ENCODE measurements around the gene ACOT4. TPM values are rescaled to one million over a fixed set of nuclear protein-coding genes. Genes with fewer than 3 reads are reported as not detected.

ACOT4 gene
- total RNA-seq, 4 donors from 2014 or later: 0.48 to 2.0 (median 1.5) TPM

DNA sequence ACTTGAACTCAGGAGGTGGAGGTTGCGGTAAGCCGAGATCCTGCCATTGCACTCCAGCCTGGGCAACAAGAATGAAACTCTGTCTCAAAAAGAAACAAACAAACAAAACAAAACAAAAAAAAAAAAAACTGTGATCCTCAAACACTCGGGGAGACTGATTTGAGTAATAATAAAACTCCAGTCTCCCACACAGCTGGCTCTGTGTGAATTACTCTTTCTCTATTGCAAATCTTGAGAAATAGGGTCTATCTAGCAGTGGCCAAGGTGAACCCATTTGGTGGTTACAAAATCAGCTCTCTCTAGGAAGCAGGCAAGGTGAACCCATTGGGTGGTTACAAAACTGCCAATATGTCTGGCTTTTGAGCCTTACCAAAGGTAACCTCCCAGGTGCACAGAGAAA, 14.6 kb downstream of the ACOT4 start:
- TF ChIP-seq POLR2A (IDR thresholded peaks at IDR 0.05): no peak
- TF ChIP-seq, protein P1, sequence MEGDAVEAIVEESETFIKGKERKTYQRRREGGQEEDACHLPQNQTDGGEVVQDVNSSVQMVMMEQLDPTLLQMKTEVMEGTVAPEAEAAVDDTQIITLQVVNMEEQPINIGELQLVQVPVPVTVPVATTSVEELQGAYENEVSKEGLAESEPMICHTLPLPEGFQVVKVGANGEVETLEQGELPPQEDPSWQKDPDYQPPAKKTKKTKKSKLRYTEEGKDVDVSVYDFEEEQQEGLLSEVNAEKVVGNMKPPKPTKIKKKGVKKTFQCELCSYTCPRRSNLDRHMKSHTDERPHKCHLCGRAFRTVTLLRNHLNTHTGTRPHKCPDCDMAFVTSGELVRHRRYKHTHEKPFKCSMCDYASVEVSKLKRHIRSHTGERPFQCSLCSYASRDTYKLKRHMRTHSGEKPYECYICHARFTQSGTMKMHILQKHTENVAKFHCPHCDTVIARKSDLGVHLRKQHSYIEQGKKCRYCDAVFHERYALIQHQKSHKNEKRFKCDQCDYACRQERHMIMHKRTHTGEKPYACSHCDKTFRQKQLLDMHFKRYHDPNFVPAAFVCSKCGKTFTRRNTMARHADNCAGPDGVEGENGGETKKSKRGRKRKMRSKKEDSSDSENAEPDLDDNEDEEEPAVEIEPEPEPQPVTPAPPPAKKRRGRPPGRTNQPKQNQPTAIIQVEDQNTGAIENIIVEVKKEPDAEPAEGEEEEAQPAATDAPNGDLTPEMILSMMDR (IDR thresholded peaks at IDR 0.05): no peak
- DNase-seq: no peak
- Histone ChIP-seq H3K4me1 (peaks cover 0 to 6% (median 0%) of the 10 kb centered on the region in 3 donors), H3K27me3 (no peaks in the 10 kb centered on the region), H3K9me3 (no peaks in the 10 kb centered on the region), H3K36me3 (no peaks in the 10 kb centered on the region), H3K4me3 (no peak overlapping the region), H3K27ac (no peak overlapping the region)
- 87 to 94% methylated on average over 3 of the region's 3 CpGs for WGBS, 2 donors
- intact Hi-C loops (cut with DNase I): no loop called here

DNA sequence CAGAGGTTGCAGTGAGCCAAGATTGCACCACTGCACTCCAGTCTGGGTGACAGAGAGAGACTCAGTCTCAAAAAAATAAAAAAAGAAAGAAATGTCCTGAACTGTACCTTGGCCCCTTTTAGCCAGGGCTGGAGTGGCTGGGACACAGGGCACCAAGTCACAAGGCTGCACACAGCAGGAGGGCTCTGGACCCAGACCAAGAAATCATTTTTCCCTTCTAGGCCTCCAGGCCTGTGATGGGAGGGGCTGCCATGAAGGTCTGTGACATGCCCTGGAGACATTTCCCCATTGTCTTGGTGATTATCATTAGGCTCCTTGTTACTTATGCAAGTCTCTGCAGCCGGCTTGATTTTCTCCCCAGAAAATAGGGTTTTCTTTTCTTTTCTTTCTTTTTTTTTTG, 15.6 kb downstream of the ACOT4 start:
- Histone ChIP-seq H3K27ac (no peak overlapping the region), H3K36me3 (no peaks in the 10 kb centered on the region), H3K27me3 (no peaks in the 10 kb centered on the region), H3K9me3 (no peaks in the 10 kb centered on the region), H3K4me3 (no peak overlapping the region), H3K4me1 (peaks cover 0 to 15% (median 0%) of the 10 kb centered on the region in 3 donors)
- TF ChIP-seq, protein P1 (IDR thresholded peaks at IDR 0.05): no peak
- TF ChIP-seq POLR2A (IDR thresholded peaks at IDR 0.05): no peak
- WGBS, 2 donors: 65 to 67% methylated on average over 1 of the region's 1 CpG
- intact Hi-C loops (cut with DNase I): no loop called here
- DNase-seq: no peak

DNA sequence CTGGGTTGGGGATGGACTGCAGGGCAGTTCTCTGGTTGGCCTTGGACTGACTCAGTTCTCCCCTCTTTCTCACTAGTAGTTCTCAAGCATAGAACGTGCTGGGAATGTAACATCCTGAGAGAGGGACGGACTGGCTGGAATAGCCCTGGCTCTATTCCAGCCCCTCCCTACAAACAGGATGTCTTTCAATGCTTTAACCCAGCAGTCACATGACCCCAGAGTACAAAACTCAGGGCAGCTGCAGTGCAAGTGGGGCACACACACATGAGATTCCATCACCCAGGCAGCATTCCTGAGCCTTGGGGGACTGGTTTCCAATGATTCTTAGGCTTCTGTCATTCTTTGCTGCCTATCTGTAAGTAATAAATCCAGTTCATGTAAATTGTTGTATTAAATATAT, 19.0 kb downstream of the ACOT4 start:
- no peak for DNase-seq
- Histone ChIP-seq H3K9me3 (no peaks in the 10 kb centered on the region), H3K4me3 (no peak overlapping the region), H3K4me1 (peaks cover 0 to 23% (median 0%) of the 10 kb centered on the region in 3 donors), H3K36me3 (no peaks in the 10 kb centered on the region), H3K27me3 (no peaks in the 10 kb centered on the region), H3K27ac (no peak overlapping the region)
- WGBS, 2 donors: 17 to 36% methylated on average over 1 to 2 of the region's 2 CpGs
- intact Hi-C loops (cut with DNase I): no loop called here
- no peak for TF ChIP-seq POLR2A (IDR thresholded peaks at IDR 0.05)

DNA sequence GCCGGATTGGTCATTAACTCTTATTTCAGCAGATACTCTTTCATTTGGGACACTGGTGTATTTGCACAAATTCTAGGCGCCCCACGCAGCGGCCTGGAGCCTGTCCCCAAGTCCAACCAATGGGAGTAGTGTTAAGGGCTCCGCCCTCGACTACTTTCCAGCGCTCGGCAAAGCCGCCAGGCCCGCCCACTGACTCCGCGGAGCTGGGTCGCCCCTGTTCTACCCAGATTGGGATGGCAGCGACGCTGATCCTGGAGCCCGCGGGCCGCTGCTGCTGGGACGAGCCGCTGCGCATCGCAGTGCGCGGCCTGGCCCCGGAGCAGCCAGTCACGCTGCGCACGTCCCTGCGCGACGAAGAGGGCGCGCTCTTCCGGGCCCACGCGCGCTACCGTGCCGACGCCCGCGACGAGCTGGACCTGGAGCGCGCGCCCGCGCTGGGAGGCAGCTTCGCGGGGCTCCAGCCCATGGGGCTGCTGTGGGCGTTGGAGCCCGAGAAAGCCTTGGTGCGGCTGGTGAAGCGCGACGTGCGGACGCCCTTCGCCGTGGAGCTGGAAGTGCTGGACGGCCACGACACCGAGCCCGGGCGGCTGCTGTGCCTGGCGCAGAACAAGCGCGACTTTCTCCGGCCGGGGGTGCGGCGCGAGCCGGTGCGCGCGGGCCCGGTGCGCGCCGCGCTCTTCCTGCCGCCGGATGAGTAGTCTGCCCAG, 20.8 kb downstream of the ACOT4 start, which contains the start of gene ACOT6:
Gene ACOT6, plus strand, starts transcription at position 179 of the 707 bp plus-strand sequence. Its CDS starts 55 bp downstream, at position 234.
- Histone ChIP-seq H3K4me3 (peak within 1 kb of the TSS; percentile 56 to 76 (median 66)), H3K9me3 (no peaks in the 10 kb centered on the region), H3K36me3 (no peaks in the 10 kb centered on the region), H3K27me3 (no peaks in the 10 kb centered on the region), H3K4me1 (peaks cover 0 to 23% (median 0%) of the 10 kb centered on the region in 3 donors), H3K27ac (peak within 1 kb of the TSS; percentile 78 to 93 (median 86))
- DNase-seq: no peak
- TF ChIP-seq, protein P1 (IDR thresholded peaks at IDR 0.05): no peak
- TF ChIP-seq POLR2A (IDR thresholded peaks at IDR 0.05): peak in 2 of 4 donors; percentile 15 to 47
- WGBS, 2 donors: 2% methylated on average over 9 of the region's 84 CpGs; no CpG with 5 or more reads in 1 of the 2 donors
- intact Hi-C loops (cut with DNase I): no loop called here

DNA sequence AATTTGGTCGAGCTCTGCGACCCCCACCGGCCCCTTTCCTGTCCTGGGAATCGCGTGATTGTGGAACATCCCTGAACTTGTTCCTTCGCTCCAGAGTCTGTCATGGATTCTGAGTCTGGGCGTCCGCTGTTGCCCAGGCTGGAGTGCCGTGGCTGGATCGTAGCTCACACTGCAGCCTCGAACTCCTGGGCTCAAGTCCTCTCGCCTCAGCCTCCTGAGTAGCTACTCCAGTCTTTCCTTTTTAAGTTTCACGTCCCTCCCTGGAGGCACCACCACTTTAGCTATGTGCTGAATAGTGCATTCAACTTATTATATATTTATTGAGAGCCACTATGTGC, 21.3 kb downstream of the ACOT4 start:
- Histone ChIP-seq H3K9me3 (no peaks in the 10 kb centered on the region), H3K4me3 (peak overlapping the region; percentile 56 to 76 (median 66)), H3K4me1 (peaks cover 0 to 23% (median 0%) of the 10 kb centered on the region in 3 donors), H3K27ac (peak overlapping the region; percentile 78 to 93 (median 86)), H3K27me3 (no peaks in the 10 kb centered on the region), H3K36me3 (no peaks in the 10 kb centered on the region)
- DNase-seq: no peak
- 2 to 7% methylated on average over 7 to 9 of the region's 13 CpGs for WGBS, 2 donors
- intact Hi-C loops (cut with DNase I): no loop called here
- TF ChIP-seq, protein P1 (IDR thresholded peaks at IDR 0.05): no peak
- TF ChIP-seq POLR2A (IDR thresholded peaks at IDR 0.05): no peak
